HG03159 (cell line): ENCODE data around the gene AMBP.

Experiments
- ATAC-seq: cut with Tn5 transposase; IDR thresholded peaks from one replicate; pipeline ENCODE4 v1.9.1; 2021; ENCODE audit warnings: mild to moderate bottlenecking, moderate library complexity; ENCODE audit not compliant: unreplicated experiment

Gene AMBP

GRCh38 chr9:114012126-114012525 is 66.0 kb downstream of the AMBP start:
- ATAC-seq: no peak

GRCh38 chr9:114011313-114011712 is 66.8 kb downstream of the AMBP start:
- ATAC-seq: no peak
